Inflammatory macrophage treated with lipopolysaccharide for 4 hours (primary cell): ENCODE measurements around the gene SKOR2.

Source experiments
- DNase-seq: peaks from one replicate; pipeline ENCODE4 v3.0.0-alpha.2; 2020

Gene SKOR2

GRCh38 chr18:47251289-47252120 is at the start of gene SKOR2:
Gene SKOR2, minus strand, starts transcription at chr18:47251660. Its CDS starts 2,477 bp downstream, at chr18:47249183.
- no peak for DNase-seq

- DNase-seq = no peak
These were observed 45.0 kb upstream of the SKOR2 start for GRCh38 chr18:47296462-47296861.

- DNase-seq = no peak
These were observed 43.3 kb upstream of the SKOR2 start for GRCh38 chr18:47294801-47295200.

- no peak for DNase-seq
These were observed 37.3 kb upstream of the SKOR2 start for GRCh38 chr18:47288741-47289140.

- no peak for DNase-seq
These were observed 36.6 kb upstream of the SKOR2 start for GRCh38 chr18:47287911-47288585.

- no peak for DNase-seq
These were observed 35.4 kb upstream of the SKOR2 start for GRCh38 chr18:47286776-47287410.

- no peak for DNase-seq
These were observed 34.0 kb upstream of the SKOR2 start for GRCh38 chr18:47285456-47285855.

- DNase-seq = peak; percentile 0
These were observed 33.4 kb upstream of the SKOR2 start for GRCh38 chr18:47284721-47285395.

- no peak for DNase-seq
These were observed 32.0 kb upstream of the SKOR2 start for GRCh38 chr18:47283476-47283875.

GRCh38 chr18:47280121-47280520 is 28.7 kb upstream of the SKOR2 start:
- no peak for DNase-seq

GRCh38 chr18:47274961-47275360 is 23.5 kb upstream of the SKOR2 start:
- no peak for DNase-seq

- no peak for DNase-seq
These were observed 13.7 kb upstream of the SKOR2 start for GRCh38 chr18:47265197-47265596.

GRCh38 chr18:47264308-47264700 is 12.8 kb upstream of the SKOR2 start:
- no peak for DNase-seq

GRCh38 chr18:47263430-47264307 is 12.2 kb upstream of the SKOR2 start:
- DNase-seq = no peak

- no peak for DNase-seq
These were observed 11.6 kb upstream of the SKOR2 start for GRCh38 chr18:47263150-47263429.

- DNase-seq = no peak
These were observed 11.1 kb upstream of the SKOR2 start for GRCh38 chr18:47262301-47263149.

GRCh38 chr18:47261902-47262300 is 10.4 kb upstream of the SKOR2 start:
- no peak for DNase-seq

GRCh38 chr18:47260924-47261701 is 9.7 kb upstream of the SKOR2 start:
- DNase-seq = no peak

- DNase-seq = no peak
These were observed 8.9 kb upstream of the SKOR2 start for GRCh38 chr18:47260120-47260923.
